Kidney capillary endothelial cell (primary cell): ENCODE results near the gene PLB1.

Experiments used
- DNase-seq: peaks from one replicate; pipeline ENCODE4 v3.0.0-alpha.2; 2018; ENCODE audit warnings: low spot score

Gene PLB1

GRCh38 chr2:28591711-28592335, 96.0 kb downstream of the PLB1 start:
- DNase-seq: no peak

- DNase-seq: no peak
Observed at GRCh38 chr2:28592481-28592880, 96.6 kb downstream of the PLB1 start.

- no peak for DNase-seq
Observed at GRCh38 chr2:28593160-28593755, 97.4 kb downstream of the PLB1 start.

- DNase-seq: no peak
Observed at GRCh38 chr2:28594000-28594331, 98.1 kb downstream of the PLB1 start.

- peak; percentile 89 for DNase-seq
Observed at GRCh38 chr2:28594332-28595108, 98.7 kb downstream of the PLB1 start.

GRCh38 chr2:28595323-28595722, 99.5 kb downstream of the PLB1 start:
- DNase-seq: no peak

GRCh38 chr2:28598484-28598883, 102.6 kb downstream of the PLB1 start:
- DNase-seq: no peak

- DNase-seq: no peak
Observed at GRCh38 chr2:28600181-28600580, 104.3 kb downstream of the PLB1 start.

- DNase-seq: no peak
Observed at GRCh38 chr2:28601616-28602015, 105.8 kb downstream of the PLB1 start.

- DNase-seq: no peak
Observed at GRCh38 chr2:28602136-28602660, 106.3 kb downstream of the PLB1 start.

- no peak for DNase-seq
Observed at GRCh38 chr2:28602751-28603639, 107.1 kb downstream of the PLB1 start.

GRCh38 chr2:28603821-28604220, 108.0 kb downstream of the PLB1 start:
- no peak for DNase-seq

- no peak for DNase-seq
Observed at GRCh38 chr2:28604284-28604843, 108.5 kb downstream of the PLB1 start.

GRCh38 chr2:28606986-28607441, 111.2 kb downstream of the PLB1 start:
- DNase-seq: no peak

GRCh38 chr2:28607730-28608499, 112.1 kb downstream of the PLB1 start:
- no peak for DNase-seq

- no peak for DNase-seq
Observed at GRCh38 chr2:28608500-28609424, 112.9 kb downstream of the PLB1 start.

- DNase-seq: peak; percentile 87
Observed at GRCh38 chr2:28610583-28611201, 114.8 kb downstream of the PLB1 start.

- no peak for DNase-seq
Observed at GRCh38 chr2:28612131-28612812, 116.4 kb downstream of the PLB1 start.

- no peak for DNase-seq
Observed at GRCh38 chr2:28613186-28613585, 117.3 kb downstream of the PLB1 start.
